GM19372 (cell line): ENCODE data around the gene C2CD2L.
"Not testable (repeated sequence)": the region's sequence is repeated elsewhere in the genome, so short reads cannot be mapped to it uniquely, and the experiment has no call there.

ENCODE experiments used
- ATAC-seq: cut with Tn5 transposase; IDR thresholded peaks from one replicate; pipeline ENCODE4 v1.9.1; 2021; ENCODE audit warnings: mild to moderate bottlenecking, low read depth, moderate library complexity; ENCODE audit not compliant: unreplicated experiment

Gene C2CD2L

DNA sequence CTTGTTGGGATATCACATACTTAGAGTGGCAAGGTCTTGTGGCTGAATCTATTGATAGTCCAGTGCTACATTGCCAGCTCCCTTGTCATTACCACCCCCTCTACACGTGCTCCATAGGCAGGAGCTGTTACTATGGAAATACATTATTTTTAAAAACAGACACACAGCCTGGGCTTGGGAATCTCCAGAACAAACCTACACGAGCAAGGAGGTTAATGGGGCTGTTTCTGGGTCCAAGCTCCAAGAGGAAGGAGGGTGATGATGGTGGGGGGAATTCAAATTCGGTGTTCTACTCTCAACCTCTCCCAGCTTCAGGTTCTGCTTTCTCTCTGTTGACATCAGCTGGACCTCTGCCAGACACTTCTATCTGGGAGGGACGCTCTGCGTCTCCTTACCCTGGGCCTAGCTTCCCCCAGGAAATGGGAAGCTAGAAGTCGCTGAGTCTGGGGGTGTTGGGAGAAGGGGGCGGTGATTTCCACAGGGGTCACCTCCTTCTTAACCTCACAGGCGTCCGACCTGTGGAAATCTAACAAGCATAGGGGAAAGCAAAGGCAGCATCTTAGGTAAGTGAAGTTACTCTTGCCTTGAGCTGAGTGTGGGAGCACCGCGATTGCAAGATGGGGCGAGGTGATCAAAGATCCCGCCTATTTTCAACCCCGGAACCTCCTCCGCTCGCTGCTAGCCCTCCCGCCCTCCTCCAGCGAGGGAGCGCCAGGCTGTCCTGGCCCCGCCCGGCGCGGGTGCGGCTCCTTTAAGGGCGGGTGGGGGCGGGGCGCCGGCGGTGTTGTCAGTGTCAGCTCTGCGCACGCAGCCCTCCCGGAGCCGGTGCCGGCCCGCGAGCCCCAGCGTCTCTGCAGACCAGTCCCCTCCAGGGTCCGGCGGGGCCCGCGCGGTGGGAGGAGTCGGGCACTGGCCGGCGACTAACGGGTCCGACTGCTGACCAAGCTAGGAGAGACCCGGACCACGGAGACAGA lies at the start of gene C2CD2L:
Gene C2CD2L, plus strand, starts transcription at position 781 of the 974 bp plus-strand sequence. CDS start 398 bp downstream, outside the sequence.
- ATAC-seq, result peak; percentile 80

DNA sequence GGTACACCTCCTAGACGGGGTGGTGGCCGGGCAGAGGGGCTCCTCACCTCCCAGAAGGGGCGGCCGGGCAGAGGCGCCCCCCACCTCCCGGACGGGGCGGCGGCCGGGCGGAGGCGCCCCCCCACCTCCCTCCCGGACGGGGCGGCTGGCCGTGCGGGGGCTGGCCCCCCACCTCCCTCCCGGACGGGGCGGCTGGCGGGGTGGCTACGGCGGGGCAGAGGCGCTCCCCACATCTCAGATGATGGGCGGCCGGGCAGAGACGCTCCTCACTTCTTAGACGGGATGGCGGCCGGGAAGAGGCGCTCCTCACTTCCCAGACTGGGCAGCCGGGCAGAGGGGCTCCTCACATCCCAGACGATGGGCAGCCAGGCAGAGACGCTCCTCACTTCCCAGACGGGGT lies 48.0 kb upstream of the C2CD2L start:
- ATAC-seq, result not testable (repeated sequence)

DNA sequence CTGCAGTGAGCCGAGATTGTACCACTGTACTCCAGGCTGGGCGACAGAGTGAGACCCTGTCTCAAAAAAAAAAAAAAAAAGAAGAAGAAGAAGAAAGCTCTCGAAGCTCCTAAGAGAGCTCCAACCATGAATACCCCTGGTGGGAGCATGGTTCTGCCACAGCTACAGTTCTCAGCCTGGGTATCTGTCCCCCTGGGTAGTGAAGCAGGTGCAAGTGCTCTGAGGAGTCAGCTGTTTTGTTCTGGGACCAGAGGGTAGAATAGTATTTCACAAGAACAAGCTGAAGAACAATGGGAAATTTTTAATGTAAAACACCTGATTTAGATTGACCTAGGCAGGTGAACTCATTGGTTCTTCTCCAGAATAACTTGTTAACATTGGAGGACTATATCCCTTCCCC lies 45.9 kb upstream of the C2CD2L start:
- ATAC-seq, result no peak

DNA sequence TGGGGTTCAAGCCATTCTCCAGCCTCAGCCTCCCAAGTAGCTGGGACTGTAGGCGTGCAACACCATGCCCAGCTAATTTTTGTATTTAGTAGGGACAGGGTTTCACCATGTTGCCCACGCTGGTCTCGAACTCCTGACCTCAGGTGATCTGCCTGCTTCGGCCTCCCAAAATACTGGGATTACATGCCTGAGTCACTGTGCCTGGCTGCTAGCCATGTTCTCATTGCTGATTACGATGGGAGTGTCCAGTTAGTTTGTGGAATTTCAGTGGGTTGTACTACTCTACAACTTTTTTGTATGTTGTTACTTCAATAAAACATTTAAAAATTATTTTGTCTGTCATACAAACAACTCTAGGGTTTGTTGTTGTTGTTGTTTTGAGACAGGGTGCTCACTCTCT lies 44.4 kb upstream of the C2CD2L start:
- ATAC-seq, result no peak

DNA sequence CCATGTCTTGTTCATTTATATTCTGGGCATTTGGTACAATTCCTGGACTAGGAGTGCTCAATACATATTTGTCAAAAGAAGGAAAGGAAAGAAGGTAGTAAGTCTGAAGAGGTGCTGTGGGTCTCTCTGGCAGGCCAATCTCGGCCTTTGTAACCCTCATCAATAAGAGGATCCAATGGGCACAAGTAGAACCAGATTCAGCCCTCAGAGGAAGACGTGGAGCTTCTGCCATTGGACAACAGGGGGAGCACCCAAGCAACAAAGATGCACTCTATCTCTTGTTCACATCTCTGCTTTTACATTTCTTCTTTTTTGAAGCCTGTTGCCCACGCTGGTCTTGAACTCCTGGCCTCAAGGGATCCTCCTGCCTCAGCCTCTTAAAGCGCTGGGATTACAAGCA lies 41.8 kb upstream of the C2CD2L start:
- no peak for ATAC-seq

DNA sequence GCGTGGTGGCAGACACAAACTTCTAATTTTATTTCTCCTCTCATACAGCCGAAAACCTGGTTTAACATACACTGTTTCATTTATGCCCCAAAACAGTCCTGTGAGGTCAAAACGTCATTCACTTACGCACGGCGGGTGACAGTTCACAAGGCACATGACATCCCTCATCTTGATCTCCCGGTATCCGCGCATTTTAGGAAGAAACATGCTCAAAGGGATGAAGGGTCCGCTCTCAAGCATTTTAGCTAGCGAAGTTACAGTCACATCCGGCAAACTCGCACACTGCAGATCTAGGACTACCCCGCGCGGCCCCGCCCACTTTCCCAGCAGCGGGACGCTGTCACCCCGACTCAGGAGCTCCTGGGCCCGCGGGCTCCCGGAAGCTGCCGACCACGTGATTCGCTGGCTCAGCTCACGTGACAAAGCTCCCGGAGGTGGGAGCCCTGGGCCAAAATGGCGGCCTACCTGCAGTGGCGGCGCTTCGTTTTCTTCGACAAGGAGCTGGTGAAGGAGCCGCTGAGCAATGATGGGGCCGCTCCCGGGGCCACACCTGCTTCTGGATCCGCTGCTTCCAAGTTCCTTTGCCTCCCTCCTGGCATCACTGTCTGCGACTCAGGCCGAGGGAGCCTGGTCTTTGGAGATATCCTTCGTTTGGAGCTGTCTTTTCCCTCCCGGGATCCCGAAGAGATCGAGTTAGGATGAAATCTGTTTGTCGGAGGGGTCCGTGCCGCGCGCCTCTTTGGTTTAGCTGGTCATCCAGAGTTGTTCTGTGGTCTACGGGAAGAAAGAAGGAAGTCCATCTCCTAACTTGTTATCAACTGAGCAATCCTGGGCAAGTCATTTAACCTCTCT lies 39.5 kb upstream of the C2CD2L start, which contains the start of gene VPS11:
Gene VPS11, plus strand, starts transcription at position 448 of the 852 bp plus-strand sequence. Its CDS starts 6 bp downstream, at position 454.
- ATAC-seq, result peak; percentile 92

DNA sequence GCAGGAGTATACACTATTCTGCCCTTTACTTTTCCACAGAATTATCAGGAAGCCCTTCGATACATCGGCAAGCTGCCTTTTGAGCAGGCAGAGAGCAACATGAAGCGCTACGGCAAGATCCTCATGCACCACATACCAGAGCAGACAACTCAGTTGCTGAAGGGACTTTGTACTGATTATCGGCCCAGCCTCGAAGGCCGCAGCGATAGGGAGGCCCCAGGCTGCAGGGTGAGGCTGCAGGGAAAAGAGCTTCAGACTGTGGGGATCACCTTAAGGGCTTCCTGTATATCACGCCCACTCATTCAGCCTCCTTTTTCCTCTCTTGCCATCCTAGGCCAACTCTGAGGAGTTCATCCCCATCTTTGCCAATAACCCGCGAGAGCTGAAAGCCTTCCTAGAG lies 29.3 kb upstream of the C2CD2L start:
- ATAC-seq, result no peak

DNA sequence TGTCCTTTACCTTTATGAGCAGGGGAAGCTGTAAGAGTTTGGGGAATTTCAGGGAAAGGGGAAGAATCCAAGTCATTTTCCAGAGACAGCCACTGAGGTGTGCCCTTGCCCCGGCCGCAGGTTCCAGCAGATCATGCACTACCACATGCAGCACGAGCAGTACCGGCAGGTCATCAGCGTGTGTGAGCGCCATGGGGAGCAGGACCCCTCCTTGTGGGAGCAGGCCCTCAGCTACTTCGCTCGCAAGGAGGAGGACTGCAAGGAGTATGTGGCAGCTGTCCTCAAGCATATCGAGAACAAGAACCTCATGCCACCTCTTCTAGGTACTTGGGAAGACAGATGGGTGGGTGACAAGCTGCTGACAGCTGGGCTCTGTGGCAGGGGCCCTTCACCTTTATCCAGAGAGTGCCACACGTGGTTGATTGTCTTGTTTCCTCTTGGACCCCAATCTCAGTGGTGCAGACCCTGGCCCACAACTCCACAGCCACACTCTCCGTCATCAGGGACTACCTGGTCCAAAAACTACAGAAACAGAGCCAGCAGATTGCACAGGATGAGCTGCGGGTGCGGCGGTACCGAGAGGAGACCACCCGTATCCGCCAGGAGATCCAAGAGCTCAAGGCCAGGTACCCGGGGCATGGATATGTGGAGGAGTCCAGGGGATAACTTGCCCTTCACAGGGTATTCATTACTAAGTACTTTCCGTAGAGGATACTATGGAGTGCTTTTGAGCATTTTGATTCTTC lies 28.3 kb upstream of the C2CD2L start:
- ATAC-seq, result no peak

DNA sequence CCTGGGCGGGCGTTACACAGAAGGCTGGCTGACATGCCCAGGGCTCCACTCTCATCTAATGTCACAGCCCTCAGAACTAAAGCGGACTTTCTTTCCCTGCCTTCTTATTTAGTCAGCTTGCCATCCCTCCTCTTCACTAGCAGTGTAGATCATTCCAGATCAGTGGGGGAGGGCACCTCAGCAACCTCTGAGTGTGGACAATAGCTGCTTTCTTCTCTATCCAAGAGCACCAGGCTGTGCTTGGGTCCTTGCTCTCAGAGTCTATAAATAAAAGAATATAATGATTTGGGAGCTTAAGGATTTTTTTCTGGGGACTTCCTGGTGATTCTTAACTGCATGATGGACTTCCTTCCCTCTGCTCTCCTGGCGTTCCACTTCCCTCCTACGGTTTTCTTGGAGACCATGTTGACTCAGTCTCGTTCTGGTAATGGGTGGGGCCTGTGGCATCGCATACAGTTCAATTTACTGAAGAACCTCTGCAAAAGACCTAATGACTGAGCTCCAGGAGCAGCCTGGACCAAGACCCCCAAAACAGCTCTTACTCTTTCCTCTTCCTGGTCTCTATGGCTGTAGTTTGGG lies 25.4 kb upstream of the C2CD2L start:
- ATAC-seq, result no peak

DNA sequence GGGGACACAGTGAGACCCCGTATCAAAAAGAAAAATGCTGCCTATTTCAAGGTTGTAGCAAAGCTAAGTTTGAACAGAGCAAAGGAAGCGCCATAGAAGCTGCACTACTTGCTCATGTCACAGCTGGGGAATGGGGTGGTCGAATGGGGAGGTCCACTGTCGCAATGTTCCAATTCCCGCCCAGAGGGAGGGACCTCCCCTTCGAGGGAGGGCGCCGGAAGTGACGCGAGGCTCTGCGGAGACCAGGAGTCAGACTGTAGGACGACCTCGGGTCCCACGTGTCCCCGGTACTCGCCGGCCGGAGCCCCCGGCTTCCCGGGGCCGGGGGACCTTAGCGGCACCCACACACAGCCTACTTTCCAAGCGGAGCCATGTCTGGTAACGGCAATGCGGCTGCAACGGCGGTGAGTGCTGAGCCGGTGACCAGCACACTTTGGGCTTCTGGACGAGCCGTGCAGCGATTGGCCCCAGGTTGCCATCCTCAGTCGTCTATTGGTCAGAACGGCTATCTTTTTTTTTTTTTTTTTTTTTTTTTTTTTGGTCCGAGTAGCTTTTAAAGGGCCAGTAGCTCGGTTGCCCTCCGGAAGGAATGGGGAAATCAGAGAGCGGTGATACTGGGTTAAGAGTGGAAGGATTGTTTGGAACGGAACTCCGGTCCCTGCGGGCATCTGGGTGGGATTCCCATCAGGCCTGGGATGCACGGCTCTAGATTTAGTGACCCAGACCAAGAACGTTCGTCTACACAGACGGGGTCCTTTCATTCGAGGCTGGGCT lies 22.3 kb upstream of the C2CD2L start, which contains the start of gene HMBS:
Gene HMBS, plus strand, starts transcription at position 219 of the 774 bp plus-strand sequence. Its CDS starts 153 bp downstream, at position 372.
- peak; percentile 91 for ATAC-seq

DNA sequence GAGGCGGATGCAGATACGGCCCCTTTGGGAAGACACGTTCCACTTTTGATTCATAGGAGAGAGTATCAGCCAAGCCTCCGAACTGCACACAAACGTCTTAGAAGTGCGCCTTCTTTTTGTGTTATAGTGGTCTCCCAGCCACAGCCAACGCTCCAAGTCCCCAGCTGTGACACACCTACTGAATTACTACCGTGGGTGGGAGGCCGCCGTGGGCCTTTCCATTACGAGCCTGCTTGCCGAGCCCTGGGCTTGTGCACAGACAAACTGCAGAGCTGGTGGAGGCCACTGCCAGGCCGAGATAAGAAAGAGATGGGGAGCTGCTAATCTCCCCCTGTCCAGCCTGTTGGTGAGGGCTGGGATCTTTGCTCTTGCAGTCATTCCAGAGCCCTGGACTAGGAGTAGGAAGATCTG lies 21.7 kb upstream of the C2CD2L start:
- ATAC-seq, result peak; percentile 10

DNA sequence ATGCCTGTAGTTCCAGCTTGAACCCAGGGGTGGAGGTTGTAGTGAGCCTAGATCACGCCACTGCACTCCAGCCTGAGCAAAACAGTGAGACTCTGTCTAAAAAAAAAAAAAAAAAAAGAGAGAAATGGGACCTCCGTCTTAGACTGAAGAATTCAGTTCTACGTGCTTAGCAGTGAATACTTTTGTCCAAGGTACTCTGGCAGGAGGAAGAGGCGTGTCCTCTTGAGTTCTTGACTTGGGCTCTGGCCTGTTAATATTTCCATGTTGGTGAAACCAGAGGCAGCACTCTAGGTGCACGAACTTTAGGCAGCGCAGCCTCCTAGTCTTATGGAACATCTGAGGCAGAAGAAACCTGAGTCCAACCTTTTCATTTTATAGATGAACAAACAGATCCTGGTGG lies 20.0 kb upstream of the C2CD2L start:
- no peak for ATAC-seq

DNA sequence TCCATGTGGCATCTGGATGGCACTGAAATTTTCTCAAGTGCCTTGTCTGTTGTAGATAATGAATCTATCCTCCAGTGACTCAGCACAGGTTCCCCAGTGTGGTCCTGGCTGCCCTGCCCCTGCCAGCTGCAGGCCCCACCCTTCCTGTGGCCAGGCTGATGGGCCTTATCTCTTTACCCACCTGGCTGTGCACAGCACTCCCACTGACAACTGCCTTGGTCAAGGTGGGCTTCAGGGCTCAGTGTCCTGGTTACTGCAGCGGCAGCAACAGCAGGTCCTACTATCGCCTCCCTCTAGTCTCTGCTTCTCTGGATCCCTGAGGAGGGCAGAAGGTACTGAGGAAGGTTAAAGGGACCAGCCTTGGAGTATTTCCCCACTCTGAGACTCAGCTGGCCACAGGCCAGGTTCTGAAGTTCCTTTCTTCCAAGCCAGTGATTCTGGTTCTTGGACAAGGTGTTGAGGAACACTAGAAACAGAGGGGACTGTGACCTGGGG lies 19.4 kb upstream of the C2CD2L start:
- no peak for ATAC-seq

DNA sequence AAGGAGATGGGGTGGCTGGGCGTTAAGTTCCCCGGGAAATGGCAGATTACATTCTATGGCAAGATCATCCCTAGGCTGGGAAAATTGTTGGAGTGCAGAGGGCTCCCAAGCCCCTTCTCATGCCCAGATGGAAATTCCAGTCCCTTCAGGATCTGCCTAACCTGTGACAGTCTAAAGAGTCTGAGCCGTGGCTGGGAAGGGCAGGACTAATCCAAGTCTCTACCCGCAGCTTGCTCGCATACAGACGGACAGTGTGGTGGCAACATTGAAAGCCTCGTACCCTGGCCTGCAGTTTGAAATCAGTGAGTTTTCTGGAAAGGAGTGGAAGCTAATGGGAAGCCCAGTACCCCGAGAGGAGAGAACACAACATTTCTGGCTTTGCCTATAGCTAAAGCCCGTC lies 18.7 kb upstream of the C2CD2L start:
- no peak for ATAC-seq

DNA sequence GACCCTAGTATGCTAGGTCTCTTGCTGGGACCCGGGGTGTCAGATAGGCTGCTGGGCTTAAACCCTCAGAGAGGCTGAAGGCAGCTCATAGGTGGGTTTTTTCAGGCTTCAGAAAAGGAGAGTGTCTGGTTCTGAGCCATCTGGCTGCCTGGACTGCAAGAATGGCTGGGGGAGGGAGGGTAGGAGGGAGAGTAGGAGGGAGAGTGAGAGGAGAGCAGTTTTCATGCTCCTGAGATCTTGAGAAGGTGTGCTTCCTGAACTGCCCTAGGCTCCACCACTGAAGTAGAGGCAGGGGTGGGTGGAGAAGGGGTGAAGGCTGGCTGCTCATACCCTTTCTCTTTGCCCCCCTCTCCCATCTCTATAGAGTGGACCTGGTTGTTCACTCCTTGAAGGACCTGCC lies 17.8 kb upstream of the C2CD2L start:
- no peak for ATAC-seq

DNA sequence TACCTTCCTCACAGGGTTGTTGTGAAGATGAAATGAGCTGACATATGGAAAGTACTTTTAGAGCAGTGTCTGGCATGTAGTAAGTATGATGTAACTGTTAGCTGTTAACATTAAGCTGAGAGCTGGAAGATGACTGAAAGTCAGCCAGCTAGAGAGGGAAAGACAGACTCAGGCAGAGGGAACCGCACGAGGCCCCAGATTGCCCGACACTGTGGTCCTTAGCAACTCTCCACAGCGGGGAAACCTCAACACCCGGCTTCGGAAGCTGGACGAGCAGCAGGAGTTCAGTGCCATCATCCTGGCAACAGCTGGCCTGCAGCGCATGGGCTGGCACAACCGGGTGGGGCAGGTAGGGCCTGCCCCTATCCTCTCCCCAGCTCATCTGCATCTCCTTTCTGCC lies 16.0 kb upstream of the C2CD2L start:
- ATAC-seq, result no peak

DNA sequence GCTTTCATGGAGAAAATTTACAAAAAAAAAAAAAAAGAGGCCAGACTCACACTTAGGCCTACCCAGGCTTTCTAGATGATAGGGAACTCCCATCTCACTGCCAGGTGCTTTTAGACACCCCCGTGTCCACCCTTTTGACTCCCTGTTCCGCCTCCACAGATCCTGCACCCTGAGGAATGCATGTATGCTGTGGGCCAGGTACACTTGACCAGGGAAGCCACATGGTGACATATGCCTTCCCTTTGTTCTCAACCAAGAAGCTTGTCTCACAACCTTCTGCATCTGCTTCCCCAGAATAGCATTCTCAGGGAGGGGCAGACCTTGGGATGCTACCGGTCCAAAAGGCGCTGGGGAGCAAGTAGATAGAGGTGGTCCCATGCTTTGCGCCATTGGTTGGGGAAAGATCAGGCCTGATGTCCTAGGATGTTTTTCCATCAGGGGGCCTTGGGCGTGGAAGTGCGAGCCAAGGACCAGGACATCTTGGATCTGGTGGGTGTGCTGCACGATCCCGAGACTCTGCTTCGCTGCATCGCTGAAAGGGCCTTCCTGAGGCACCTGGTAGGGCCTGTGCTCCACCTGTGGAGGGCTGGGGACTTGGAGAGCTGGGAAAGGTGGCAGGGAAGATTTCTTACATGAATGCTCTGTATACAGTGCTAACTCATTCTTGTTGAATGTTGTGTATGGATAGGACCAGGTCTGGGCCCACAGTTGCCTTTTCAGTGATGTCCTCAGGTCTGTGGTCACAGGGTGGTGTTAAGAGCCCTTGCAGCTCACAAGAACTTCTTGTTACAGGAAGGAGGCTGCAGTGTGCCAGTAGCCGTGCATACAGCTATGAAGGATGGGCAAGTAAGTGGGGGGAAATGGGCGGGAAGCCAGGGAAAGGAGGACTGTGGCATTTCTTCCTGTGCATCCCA lies 14.9 kb upstream of the C2CD2L start:
- ATAC-seq, result no peak
